Measurements from ENCODE around the gene TAL2. TPM values are rescaled to one million over a fixed set of nuclear protein-coding genes. Genes with fewer than 3 reads are reported as not detected.
"Not testable (repeated sequence)": the region's sequence is repeated elsewhere in the genome, so short reads cannot be mapped to it uniquely, and the experiment has no call there.

TAL2 gene
- total and polyA plus RNA-seq, 10 of the 15 experiments (the other 5 are each of a cell fraction or from before 2014, with no cell fraction given): 0.16 to 0.51 (median 0.34) TPM; not detected in 1

- CTCF ChIA-PET; H3K4me2 ChIP-seq (ENCODE audit: control insufficient read depth, insufficient read depth); H3K9me3 ChIP-seq (replicated peaks; ENCODE audit: control insufficient read depth, insufficient read depth, low read length); H3K36me3 ChIP-seq (ENCODE audit: control insufficient read depth in 2 of 2, insufficient read depth in 2 of 2, low read length in 1 of 2); DNase-seq (ENCODE audit: low read depth, low spot score); POLR2A ChIA-PET; BruUV-seq (replicated peaks); RAD21 ChIA-PET (ENCODE audit: unreplicated experiment); H3K27ac ChIP-seq (ENCODE audit: control insufficient read depth, insufficient read depth); ATAC-seq; H3K79me2 ChIP-seq (ENCODE audit: control insufficient read depth, insufficient read depth, low read length); intact Hi-C loops (cut with micrococcal nuclease; ENCODE audit: unreplicated experiment); H3K4me3 ChIP-seq; H3K9ac ChIP-seq (ENCODE audit: control insufficient read depth, insufficient read depth, low read length); H2AFZ ChIP-seq (ENCODE audit: control insufficient read depth, low read depth, low read length); FAIRE-seq; in situ Hi-C loops (cut with MboI); H4K20me1 ChIP-seq (ENCODE audit: control insufficient read depth, insufficient read depth); H3K27me3 ChIP-seq (replicated peaks in 1 of 2; ENCODE audit: control insufficient read depth in 2 of 2, insufficient read depth in 2 of 2, low read length in 1 of 2); H3K4me1 ChIP-seq (ENCODE audit: control insufficient read depth, insufficient read depth, low read length): not testable (repeated sequence)
- 100% methylated on average over 2 of the region's 4 CpGs for WGBS (ENCODE audit: insufficient coverage, insufficient replicate concordance, low lambda C conversion rate, missing lambda C conversion rate)
- SMC1A ChIA-PET (ENCODE audit: uncharacterized antibody, unreplicated experiment): interaction anchor here (1.9 kb wide), 1 partner anchor 11 kb away, joined by 4 read pairs; no protein-coding TSS in a partner anchor
Measured at GRCh38 chr9:105703638-105704037, 41.4 kb downstream of the TAL2 start.

GRCh38 chr9:105706156-105706555 is 43.9 kb downstream of the TAL2 start:
- no peaks in the 10 kb centered on the region for H3K9me3 ChIP-seq (replicated peaks; ENCODE audit: control insufficient read depth, insufficient read depth, low read length)
- H3K4me1 ChIP-seq (ENCODE audit: control insufficient read depth, insufficient read depth, low read length): no peaks in the 10 kb centered on the region
- no peak overlapping the region for H2AFZ ChIP-seq (ENCODE audit: control insufficient read depth, low read depth, low read length)
- DNase-seq (ENCODE audit: low read depth, low spot score) (no peak), ATAC-seq (no peak), FAIRE-seq (no peak)
- H3K4me2 ChIP-seq (ENCODE audit: control insufficient read depth, insufficient read depth): no peak overlapping the region
- intact Hi-C loops (cut with micrococcal nuclease; ENCODE audit: unreplicated experiment): loop anchor here (5.0 kb wide), 1 partner anchor 149 kb away; the partner anchor contains the start of gene FKTN
- ChIA-PET RAD21 (ENCODE audit: unreplicated experiment) (interaction anchor here (1.6 kb wide), 1 partner anchor 8 kb away, joined by 6 read pairs; no protein-coding TSS in a partner anchor), CTCF (interaction anchor here (2.3 kb wide), 1 partner anchor 12 kb away, joined by 11 read pairs; no protein-coding TSS in a partner anchor), SMC1A (ENCODE audit: uncharacterized antibody, unreplicated experiment) (interaction anchor here (1.0 kb wide), 1 partner anchor 9 kb away, joined by 3 read pairs; no protein-coding TSS in a partner anchor), POLR2A (no interaction called here)
- 99% methylated on average over 8 of the region's 8 CpGs for WGBS (ENCODE audit: insufficient coverage, insufficient replicate concordance, low lambda C conversion rate, missing lambda C conversion rate)
- in situ Hi-C loops (cut with MboI): no loop called here
- no peaks in the 10 kb centered on the region for H4K20me1 ChIP-seq (ENCODE audit: control insufficient read depth, insufficient read depth)
- no peak for TF ChIP-seq RFX5 (IDR thresholded peaks at IDR 0.05; ENCODE audit: low read depth, low read length)
- no peak for TF ChIP-seq TCF7 (IDR thresholded peaks at IDR 0.05; ENCODE audit: borderline replicate concordance)
- no peak overlapping the region for H3K4me3 ChIP-seq
- no peaks in the 10 kb centered on the region for H3K27me3 ChIP-seq (replicated peaks in 1 of 2; ENCODE audit: control insufficient read depth in 2 of 2, insufficient read depth in 2 of 2, low read length in 1 of 2)
- no TSS peak for BruUV-seq (replicated peaks)
- no peaks in the 10 kb centered on the region; a peak in 1 of 4 replicates for H3K36me3 ChIP-seq (ENCODE audit: control insufficient read depth in 2 of 2, insufficient read depth in 2 of 2, low read length in 1 of 2)
- no peaks in the 10 kb centered on the region for H3K79me2 ChIP-seq (ENCODE audit: control insufficient read depth, insufficient read depth, low read length)
- no peak overlapping the region for H3K27ac ChIP-seq (ENCODE audit: control insufficient read depth, insufficient read depth)
- H3K9ac ChIP-seq (ENCODE audit: control insufficient read depth, insufficient read depth, low read length): no peak overlapping the region
